ENCODE measurements around the gene OGDH.
A peak's percentile ranks its signal among the peaks of the same experiment; 100 is the strongest.
"Not testable (repeated sequence)": the region's sequence is repeated elsewhere in the genome, so short reads cannot be mapped to it uniquely, and the experiment has no call there.

OGDH gene

DNA sequence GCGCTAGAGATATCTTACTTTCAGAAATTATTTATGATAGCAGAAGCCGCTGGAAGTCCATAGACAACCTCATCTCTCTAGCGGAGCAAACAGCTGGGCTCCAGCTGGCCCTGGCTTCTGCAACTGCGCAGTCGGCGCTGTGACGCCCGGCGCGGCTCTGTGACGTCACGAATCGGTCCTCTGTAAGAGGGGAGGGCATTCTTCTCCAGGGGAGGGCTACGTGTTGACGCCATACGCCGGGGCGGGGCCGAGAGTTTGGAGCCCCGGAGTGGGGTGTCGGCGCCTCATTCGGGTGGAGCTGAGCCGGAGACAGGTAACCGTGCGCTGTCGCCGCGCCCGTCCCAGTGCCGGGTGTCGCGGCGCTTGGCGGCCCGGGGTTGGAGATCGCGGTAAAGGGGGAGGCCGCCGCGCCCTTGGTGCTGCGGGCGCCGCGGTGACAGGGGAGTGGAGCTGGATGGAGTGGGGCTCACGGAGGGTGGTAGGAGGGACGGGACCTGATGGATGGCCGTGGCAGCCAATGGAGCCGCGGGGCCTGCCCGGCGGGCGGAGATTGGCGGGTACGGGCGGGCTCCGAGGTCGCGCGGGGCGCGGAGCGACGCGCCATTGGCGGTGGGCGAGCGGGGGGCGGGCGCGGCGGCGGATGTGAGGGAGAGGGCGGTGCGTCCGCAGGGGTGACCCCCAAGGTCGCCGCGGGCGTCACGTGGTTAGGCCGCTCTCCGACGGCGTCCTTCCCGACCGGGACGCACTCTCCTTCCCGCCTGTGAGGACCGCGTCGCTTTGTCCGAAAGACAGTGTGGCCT, at the start of gene OGDH:
TSS of gene OGDH (plus strand) at position 287 of the 800 bp plus-strand sequence. CDS start 17,717 bp downstream, outside the sequence.
- DNase-seq: peak; percentile 96

GRCh38 chr7:44557485-44557884, 48.9 kb upstream of the OGDH start:
- no peak for DNase-seq

GRCh38 chr7:44559485-44559884, 46.9 kb upstream of the OGDH start:
- DNase-seq: no peak

DNA sequence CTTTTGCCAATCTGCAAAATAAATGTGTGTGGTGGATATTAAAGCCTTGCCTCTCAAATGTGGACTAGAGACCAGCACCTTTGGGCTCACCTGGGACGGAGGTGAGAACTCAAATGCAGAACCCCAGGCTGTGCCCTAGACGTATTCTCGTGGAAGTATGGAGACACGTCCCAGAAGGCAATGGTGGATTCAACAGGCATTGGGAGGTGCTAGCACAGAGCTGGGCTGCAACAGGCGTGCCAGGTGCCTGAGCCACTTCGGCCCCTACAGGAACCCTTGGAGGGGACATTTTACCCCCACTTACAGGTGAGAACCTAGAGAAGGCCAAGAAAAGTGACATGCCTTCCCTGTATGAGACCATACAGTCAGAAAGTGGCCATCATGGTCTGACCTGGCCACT, 44.9 kb upstream of the OGDH start:
- DNase-seq: no peak

- no peak for DNase-seq
Measured at GRCh38 chr7:44561962-44562621, 44.3 kb upstream of the OGDH start.

DNA sequence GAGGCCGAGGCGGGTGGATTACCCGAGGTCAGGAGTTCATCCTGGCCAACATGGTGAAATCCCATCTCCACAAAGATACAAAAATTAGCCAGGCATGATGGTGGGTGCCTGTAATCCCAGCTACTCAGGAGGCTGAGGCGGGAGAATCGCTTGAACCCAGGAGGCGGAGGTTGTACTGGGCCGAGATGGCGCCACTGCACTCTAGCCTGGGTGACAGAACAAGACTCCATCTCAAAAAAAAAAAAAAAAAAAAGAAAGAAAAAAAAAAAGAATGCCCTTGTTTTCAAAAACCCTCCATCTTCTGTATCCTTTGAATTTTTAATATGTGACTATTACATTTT, 43.8 kb upstream of the OGDH start:
- not testable (repeated sequence) for DNase-seq

- no peak for DNase-seq
Measured at GRCh38 chr7:44563171-44563679, 43.2 kb upstream of the OGDH start.

GRCh38 chr7:44564606-44565005, 41.8 kb upstream of the OGDH start:
- no peak for DNase-seq

- no peak for DNase-seq
Measured at GRCh38 chr7:44565097-44565794, 41.2 kb upstream of the OGDH start.

GRCh38 chr7:44565795-44566559, 40.5 kb upstream of the OGDH start:
- no peak for DNase-seq

GRCh38 chr7:44566680-44567079, 39.7 kb upstream of the OGDH start:
- DNase-seq: no peak

GRCh38 chr7:44567884-44568283, 38.5 kb upstream of the OGDH start:
- DNase-seq: no peak

DNA sequence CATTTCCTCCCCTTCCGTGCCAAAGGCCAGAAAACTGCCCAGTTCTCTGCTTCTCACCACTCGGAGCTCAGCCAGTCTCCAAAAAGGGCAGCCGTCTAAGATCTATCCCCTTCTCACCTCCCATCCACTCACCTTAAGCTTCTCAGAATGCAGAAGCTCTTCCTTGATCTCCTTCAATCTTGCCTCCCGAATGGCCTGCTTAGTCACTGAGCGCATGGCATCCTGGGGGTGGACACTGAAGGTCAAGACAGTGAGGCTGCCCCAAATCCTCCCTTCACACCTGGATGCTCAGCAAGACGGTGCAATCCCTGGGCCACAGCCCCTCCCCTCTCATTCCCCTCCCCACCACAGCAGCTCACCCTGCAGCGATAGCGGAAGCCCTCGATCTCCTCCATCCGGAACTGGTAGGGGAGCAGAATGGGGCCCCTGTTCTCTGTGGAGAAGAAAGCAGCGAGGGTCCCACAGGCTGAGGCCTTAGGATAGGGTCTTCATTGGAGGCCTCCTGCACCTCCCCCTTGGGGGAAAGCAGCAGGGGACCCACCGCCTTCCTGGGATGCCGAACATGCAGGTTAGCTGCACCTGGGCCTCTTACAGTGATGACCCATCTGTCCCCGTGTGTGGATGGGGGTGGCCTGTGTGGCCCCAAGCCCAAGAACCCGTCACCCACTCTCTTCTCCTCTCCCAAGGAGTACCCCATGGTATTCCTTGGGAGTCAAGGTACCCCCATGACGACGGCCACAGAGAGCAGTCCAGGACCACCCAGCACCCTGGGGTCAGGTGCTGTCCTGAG, 37.5 kb upstream of the OGDH start:
- DNase-seq: no peak

DNA sequence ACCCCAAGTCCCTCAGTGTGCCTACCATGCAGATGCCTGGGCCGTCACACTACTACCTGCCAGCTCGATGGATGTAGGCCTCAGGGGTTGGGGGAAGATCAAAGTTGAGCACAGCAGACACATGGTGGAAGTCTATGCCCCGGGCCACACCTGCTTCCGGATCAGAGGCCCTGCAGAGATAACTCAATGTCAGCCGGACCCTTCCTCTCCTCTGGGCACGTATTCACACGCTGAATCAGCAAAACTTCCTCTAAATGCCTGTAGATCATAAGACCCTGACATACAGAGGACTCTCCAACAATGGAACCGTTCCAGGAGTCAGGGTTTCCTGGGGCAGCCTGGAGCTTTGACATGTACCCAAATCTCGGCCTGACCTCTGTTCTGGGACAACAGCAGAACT, 36.5 kb upstream of the OGDH start:
- DNase-seq: no peak

- DNase-seq: no peak
Measured at GRCh38 chr7:44572771-44573170, 33.7 kb upstream of the OGDH start.

GRCh38 chr7:44573464-44574286, 32.8 kb upstream of the OGDH start, which contains the start of gene DDX56:
TSS of gene DDX56 (minus strand) at chr7:44573908. CDS start at chr7:44573895, 13 bp downstream.
- DNase-seq: peak; percentile 87

DNA sequence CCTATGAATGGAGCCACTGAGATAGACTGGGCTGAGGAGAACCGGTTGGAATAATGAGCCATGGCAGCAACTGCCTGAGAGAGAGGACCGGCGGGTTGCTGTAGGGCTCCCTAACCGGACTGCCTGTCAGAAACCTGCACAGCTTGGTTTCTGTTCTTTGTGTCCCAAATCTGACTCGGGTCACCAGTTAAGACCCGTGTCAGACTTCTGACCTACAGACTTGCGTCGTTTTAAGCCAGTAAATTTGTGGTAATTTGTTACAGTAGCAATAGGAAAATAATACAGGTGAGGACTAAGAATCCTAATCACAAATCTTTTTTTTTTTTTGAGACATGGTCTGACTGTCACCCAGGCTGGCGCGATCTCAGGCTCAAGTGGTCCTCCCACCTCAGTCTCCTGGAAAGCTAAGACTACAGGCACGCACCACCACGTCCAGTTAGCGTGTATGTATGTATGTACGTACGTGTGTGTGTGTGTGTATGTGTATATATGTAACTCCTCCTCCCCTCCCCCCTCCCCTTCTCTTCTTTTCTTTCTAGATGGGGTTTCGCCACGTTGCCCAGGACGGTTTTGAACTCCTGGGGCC, 32.0 kb upstream of the OGDH start:
- no peak for DNase-seq

DNA sequence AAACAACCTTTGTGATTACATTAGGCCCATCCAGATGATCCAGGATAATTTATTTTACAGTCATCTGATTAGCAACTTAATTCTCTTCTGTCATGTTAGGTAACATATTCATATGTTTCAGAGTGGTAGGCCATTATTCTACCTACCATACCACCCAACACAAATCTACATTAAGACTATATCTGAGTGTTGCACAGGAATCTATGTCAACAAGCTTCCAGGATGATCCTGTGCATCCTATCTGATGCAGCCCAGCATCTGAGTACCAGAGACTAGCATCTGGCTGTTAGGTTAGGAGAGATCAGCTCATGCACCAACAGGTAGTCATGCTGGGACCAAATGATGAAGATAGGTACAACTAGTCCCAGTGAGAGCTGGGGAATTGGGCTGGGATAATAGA, 31.4 kb upstream of the OGDH start:
- no peak for DNase-seq

DNA sequence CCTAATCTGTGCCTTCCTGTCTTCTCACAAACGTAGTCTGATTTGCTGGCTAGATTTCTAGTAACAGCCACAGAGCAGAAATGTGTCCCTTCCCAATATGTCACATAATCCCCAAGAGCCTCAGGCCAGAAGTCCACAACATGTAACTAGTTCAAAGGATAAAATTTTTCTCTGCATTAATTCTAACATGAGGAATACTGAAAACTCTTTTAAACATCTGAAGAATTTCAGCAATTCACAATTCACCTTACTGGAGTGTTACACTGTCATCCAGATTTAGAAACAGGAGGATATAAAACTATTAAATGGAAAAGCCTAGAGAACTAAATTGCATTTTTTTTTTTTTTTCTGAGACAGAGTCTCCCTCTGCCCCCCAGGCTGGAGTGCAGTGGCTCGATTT, 30.2 kb upstream of the OGDH start:
- no peak for DNase-seq
